KMS-11 (cell line): ENCODE results near the gene RASD2.
"Not testable (repeated sequence)": the region's sequence is repeated elsewhere in the genome, so short reads cannot be mapped to it uniquely, and the experiment has no call there.

Experiments
- H2AFZ ChIP-seq: fragments of 200-600 bp; sonication (generic); 2 replicates; pipeline ENCODE4 v1.6.1; 2016; ENCODE audit warnings: antibody characterized with exemption, mixed run types, low read depth
- H3K27ac ChIP-seq: fragments of 200-600 bp; sonication (generic); 2 replicates; pipeline ENCODE4 v1.6.1; 2016; ENCODE audit warnings: mild to moderate bottlenecking, mixed run types
- H3K27me3 ChIP-seq: fragments of 200-600 bp; sonication (generic); 2 replicates; pipeline ENCODE4 v1.6.1; 2017; ENCODE audit warnings: mild to moderate bottlenecking, low read depth, mixed run types, moderate library complexity; ENCODE audit not compliant: insufficient read depth
- H3K36me3 ChIP-seq: fragments of 200-600 bp; sonication (generic); 2 replicates; pipeline ENCODE4 v1.6.1; 2017; ENCODE audit warnings: mild to moderate bottlenecking, mixed run types; ENCODE audit not compliant: insufficient read depth
- H3K4me1 ChIP-seq: fragments of 200-600 bp; sonication (generic); 2 replicates; pipeline ENCODE4 v1.6.1; 2016; ENCODE audit warnings: mild to moderate bottlenecking, low read depth, mixed run types; ENCODE audit not compliant: poor library complexity, severe bottlenecking
- H3K4me2 ChIP-seq: fragments of 200-600 bp; sonication (generic); 2 replicates; pipeline ENCODE4 v1.7.0; 2016; ENCODE audit warnings: mild to moderate bottlenecking, mixed run types
- H3K4me3 ChIP-seq: fragments of 200-600 bp; sonication (generic); IDR thresholded peaks from 2 replicates; pipeline ENCODE4 v1.6.1; 2017; ENCODE audit warnings: low read depth, low read length, mixed read lengths; ENCODE audit not compliant: insufficient read depth
- H3K79me2 ChIP-seq: fragments of 200-600 bp; sonication (generic); 2 replicates; pipeline ENCODE4 v1.6.1; 2016; ENCODE audit warnings: low read depth, mixed run types; ENCODE audit not compliant: insufficient read depth
- H3K9ac ChIP-seq: fragments of 200-600 bp; sonication (generic); 2 replicates; pipeline ENCODE4 v1.6.1; 2016; ENCODE audit warnings: mild to moderate bottlenecking, mixed run types
- H4K20me1 ChIP-seq: fragments of 200-600 bp; sonication (generic); 2 replicates; pipeline ENCODE4 v1.6.1; 2016; ENCODE audit warnings: mild to moderate bottlenecking, mixed run types; ENCODE audit not compliant: insufficient read depth
- TF ChIP-seq, protein P1 (sequence below): fragments of 200-600 bp; sonication (generic); conservative IDR thresholded peaks from 2 replicates; pipeline ENCODE4 v1.6.1; 2017; ENCODE audit warnings: low read depth, mild to moderate bottlenecking, antibody characterized with exemption, low read length, moderate library complexity, mixed read lengths

Gene RASD2, protein sequence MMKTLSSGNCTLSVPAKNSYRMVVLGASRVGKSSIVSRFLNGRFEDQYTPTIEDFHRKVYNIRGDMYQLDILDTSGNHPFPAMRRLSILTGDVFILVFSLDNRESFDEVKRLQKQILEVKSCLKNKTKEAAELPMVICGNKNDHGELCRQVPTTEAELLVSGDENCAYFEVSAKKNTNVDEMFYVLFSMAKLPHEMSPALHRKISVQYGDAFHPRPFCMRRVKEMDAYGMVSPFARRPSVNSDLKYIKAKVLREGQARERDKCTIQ

DNA sequence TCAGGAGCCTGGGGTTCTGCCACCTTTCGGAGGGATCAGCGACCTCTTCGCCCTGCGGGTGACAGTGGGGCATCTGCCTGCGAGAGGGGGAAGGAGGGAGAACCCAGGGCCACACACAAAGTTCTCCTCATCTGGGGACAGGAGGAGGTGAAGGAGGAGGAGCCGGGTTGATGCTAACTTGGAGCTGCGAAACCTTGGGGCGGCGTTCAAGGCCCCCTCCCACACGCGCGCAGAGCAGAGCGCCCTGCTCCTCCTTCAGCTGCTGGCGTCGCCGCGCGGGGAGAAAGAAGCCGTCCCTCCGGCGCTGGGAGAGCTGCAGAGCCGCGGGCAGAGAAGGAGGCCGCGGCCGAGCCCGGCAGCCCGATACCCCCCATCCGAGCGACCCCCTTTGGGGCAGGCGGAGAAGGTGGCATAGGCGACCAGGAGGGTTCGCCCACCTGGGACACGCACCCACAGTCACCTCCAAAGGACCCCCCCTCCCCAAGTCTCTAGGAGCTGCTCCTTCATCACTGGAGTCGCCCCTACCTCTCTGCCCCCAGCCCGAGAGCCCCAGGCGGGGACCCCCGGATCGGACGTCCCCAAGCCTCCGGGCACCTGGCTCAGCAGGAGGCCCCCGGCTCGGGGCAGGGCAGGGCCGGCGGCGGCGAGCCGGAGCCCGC lies at the start of gene RASD2:
RASD2 (plus strand) TSS at position 237 of the 659 bp plus-strand sequence. CDS start 5,979 bp downstream, outside the sequence.
- Histone ChIP-seq H3K27me3 (peaks cover 39% of the 10 kb centered on the region), H3K36me3 (no peaks in the 10 kb centered on the region), H3K79me2 (no peaks in the 10 kb centered on the region), H3K4me2 (peak within 1 kb of the TSS; percentile 74), H2AFZ (peak within 1 kb of the TSS; percentile 93), H3K4me1 (peaks cover 14% of the 10 kb centered on the region), H3K27ac (no peak within 1 kb of the TSS), H4K20me1 (no peaks in the 10 kb centered on the region), H3K9ac (peak within 1 kb of the TSS; percentile 77; the same call in 1 of the 2 replicates), H3K4me3 (no peak within 1 kb of the TSS)
- TF ChIP-seq, protein P1, sequence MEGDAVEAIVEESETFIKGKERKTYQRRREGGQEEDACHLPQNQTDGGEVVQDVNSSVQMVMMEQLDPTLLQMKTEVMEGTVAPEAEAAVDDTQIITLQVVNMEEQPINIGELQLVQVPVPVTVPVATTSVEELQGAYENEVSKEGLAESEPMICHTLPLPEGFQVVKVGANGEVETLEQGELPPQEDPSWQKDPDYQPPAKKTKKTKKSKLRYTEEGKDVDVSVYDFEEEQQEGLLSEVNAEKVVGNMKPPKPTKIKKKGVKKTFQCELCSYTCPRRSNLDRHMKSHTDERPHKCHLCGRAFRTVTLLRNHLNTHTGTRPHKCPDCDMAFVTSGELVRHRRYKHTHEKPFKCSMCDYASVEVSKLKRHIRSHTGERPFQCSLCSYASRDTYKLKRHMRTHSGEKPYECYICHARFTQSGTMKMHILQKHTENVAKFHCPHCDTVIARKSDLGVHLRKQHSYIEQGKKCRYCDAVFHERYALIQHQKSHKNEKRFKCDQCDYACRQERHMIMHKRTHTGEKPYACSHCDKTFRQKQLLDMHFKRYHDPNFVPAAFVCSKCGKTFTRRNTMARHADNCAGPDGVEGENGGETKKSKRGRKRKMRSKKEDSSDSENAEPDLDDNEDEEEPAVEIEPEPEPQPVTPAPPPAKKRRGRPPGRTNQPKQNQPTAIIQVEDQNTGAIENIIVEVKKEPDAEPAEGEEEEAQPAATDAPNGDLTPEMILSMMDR = no peak

DNA sequence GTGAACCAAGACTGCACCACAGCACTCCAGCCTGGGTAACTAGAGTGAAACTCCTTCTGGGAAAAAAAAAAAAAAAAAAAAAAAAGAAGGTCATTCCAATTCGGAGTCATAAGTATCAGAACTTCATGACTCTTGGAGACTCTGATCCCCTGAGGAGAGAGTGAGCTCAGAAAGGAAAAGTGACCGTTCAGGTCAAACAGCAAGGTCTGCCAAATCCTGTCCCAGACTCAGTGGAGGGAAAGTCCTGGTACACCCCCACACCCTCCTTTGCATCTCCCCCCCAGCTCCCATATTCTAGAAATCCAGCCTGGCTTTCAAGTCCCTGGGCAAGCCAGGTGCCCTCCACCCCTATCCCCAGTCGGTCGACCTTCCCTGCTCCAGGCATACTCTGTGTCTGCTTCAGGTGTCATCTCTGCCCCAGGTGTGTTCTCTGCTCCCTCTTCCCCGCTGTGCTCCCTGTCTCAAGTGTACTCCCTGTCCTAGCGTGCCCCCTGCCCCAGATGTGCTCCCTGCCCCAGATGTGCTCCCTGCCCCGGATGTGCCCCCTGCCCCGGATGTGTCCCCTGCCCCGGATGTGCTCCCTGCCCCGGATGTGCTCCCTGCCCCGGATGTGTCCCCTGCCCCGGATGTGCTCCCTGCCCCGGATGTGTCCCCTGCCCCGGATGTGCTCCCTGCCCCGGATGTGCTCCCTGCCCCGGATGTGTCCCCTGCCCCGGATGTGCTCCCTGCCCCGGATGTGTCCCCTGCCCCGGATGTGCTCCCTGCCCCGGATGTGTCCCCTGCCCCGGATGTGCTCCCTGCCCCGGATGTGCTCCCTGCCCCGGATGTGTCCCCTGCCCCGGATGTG lies 49.3 kb upstream of the RASD2 start:
- H3K27ac ChIP-seq, H3K9ac ChIP-seq, H3K4me3 ChIP-seq, H3K79me2 ChIP-seq, H3K4me1 ChIP-seq, H3K4me2 ChIP-seq, H3K36me3 ChIP-seq, H4K20me1 ChIP-seq: not testable (repeated sequence)
- peak overlapping the region; percentile 61; the same call in 1 of the 2 replicates for H2AFZ ChIP-seq
- H3K27me3 ChIP-seq = peaks cover 19% of the 10 kb centered on the region; the same call in 1 of the 2 replicates

DNA sequence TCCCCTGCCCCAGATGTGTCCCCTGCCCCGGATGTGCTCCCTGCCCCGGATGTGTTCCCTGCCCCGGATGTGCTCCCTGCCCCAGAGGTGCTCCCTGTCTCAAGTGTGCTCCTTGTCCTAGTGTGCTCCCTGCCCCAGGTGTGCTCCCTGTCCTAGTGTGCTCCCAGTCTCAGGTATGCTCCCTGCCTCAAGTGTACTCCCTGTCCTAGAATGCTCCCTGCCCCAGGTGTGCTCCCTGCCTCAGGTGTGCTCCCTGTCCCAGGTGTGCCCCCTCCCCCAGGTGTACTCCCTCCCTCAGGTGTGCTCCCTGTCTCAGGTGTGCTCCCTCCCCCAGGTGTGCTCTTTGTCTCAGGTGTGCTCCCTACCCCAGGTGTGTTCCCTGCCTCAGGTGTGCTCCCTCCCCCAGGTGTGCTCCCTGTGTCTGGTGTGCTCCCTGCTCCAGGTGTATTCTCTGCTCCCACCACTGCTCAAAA lies 48.7 kb upstream of the RASD2 start:
- Histone ChIP-seq H3K36me3 (no peaks in the 10 kb centered on the region), H3K79me2 (no peaks in the 10 kb centered on the region), H3K9ac (no peak overlapping the region), H3K27me3 (peaks cover 19% of the 10 kb centered on the region; the same call in 1 of the 2 replicates), H3K4me2 (no peak overlapping the region), H2AFZ (peak overlapping the region; percentile 66; the same call in 1 of the 2 replicates), H3K27ac (no peak overlapping the region), H3K4me1 (no peaks in the 10 kb centered on the region), H4K20me1 (no peaks in the 10 kb centered on the region), H3K4me3 (no peak overlapping the region)
- TF ChIP-seq, protein P1 = no peak

DNA sequence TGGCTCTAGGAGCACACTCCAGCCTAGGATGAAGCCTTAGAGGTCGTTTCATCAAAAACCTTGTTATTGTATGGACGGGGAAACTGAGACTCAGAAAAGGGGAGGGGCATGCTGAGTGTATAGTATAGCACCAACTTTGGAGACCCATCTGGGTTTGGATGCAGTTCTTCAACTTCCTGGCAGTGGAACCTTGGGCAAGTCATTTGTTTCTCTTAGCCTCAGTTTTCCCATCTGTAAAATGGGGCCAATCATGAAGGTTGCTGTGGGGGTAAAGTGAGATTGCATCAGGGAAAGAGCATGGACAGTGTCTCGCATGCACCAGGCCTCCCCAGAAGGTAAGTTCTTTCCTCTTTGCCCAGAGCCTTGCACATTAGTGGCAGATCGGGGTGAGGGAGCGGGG lies 47.6 kb upstream of the RASD2 start:
- no peak overlapping the region for H3K4me3 ChIP-seq
- H4K20me1 ChIP-seq = no peaks in the 10 kb centered on the region
- TF ChIP-seq, protein P1 = no peak
- no peaks in the 10 kb centered on the region for H3K4me1 ChIP-seq
- H2AFZ ChIP-seq = no peak overlapping the region
- H3K36me3 ChIP-seq = no peaks in the 10 kb centered on the region
- no peak overlapping the region for H3K9ac ChIP-seq
- H3K27me3 ChIP-seq = peaks cover 15% of the 10 kb centered on the region; the same call in 1 of the 2 replicates
- H3K27ac ChIP-seq = no peak overlapping the region
- H3K79me2 ChIP-seq = no peaks in the 10 kb centered on the region
- H3K4me2 ChIP-seq = no peak overlapping the region

DNA sequence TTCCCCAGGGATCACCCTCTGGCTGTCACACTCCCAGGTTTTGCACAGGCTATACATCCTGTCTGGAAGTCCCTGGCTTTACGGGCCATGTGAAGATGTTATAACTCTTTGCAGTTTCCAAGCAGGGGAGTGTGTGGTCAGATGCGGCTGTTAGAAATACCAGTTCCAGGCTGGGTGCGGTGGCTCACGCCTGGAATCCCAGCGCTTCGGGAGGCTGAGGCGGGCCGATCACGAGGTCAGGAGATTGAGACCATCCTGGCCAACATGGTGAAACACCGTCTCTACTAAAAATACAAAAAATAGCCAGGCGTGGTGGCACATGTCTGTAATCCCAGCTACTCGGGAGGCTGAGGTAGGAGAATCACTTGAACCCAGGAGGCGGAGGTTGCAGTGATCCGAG lies 44.9 kb upstream of the RASD2 start:
- H3K9ac ChIP-seq, H4K20me1 ChIP-seq, H3K4me3 ChIP-seq, H3K27ac ChIP-seq, H3K4me2 ChIP-seq, H3K4me1 ChIP-seq, H2AFZ ChIP-seq, H3K79me2 ChIP-seq, H3K27me3 ChIP-seq, H3K36me3 ChIP-seq: not testable (repeated sequence)
